H9 (cell line): ENCODE data around the gene ETV6. TPM values are rescaled to one million over a fixed set of nuclear protein-coding genes. Genes with fewer than 3 reads are reported as not detected.

Experiments
- DNase-seq: peaks from one replicate; pipeline ENCODE4 v3.0.0-alpha.2; 2017
- H2AFZ ChIP-seq: one replicate; pipeline ENCODE4 v1.6.1; 2013; ENCODE audit warnings: mild to moderate bottlenecking, low read length, control low read depth, moderate library complexity
- H2AK5ac ChIP-seq: 2 replicates; pipeline ENCODE4 v1.6.1; 2013; ENCODE audit warnings: low read length, control low read depth, mixed read lengths; ENCODE audit not compliant: insufficient read length
- H2BK120ac ChIP-seq: one replicate; pipeline ENCODE4 v1.6.1; 2013; ENCODE audit warnings: low read depth, mild to moderate bottlenecking, low read length, control low read depth, inconsistent platforms; ENCODE audit not compliant: poor library complexity, severe bottlenecking
- H2BK12ac ChIP-seq: 2 replicates; pipeline ENCODE4 v1.6.1; 2013; ENCODE audit warnings: low read length, control low read depth, mixed read lengths, low read depth; ENCODE audit not compliant: insufficient read length
- H2BK15ac ChIP-seq: 2 replicates; pipeline ENCODE4 v1.6.1; 2013; ENCODE audit warnings: low read depth, low read length, control low read depth
- H2BK20ac ChIP-seq: one replicate; pipeline ENCODE4 v1.6.1; 2013; ENCODE audit warnings: low read depth, mild to moderate bottlenecking, low read length, control low read depth, inconsistent platforms; ENCODE audit not compliant: poor library complexity, severe bottlenecking
- H2BK5ac ChIP-seq: 2 replicates; pipeline ENCODE4 v1.6.1; 2013; ENCODE audit warnings: low read length, control low read depth, mixed read lengths; ENCODE audit not compliant: insufficient read length
- H3K14ac ChIP-seq: 2 replicates; pipeline ENCODE4 v1.6.1; 2013; ENCODE audit warnings: low read length, control low read depth; ENCODE audit not compliant: insufficient read depth
- H3K18ac ChIP-seq: 2 replicates; pipeline ENCODE4 v1.6.1; 2013; ENCODE audit warnings: low read depth, mild to moderate bottlenecking, mixed read lengths, low read length, control low read depth; ENCODE audit not compliant: insufficient read length
- H3K23ac ChIP-seq: 2 replicates; pipeline ENCODE4 v1.6.1; 2013; ENCODE audit warnings: low read length, control low read depth, mixed read lengths, low read depth; ENCODE audit not compliant: insufficient read length
- H3K23me2 ChIP-seq: 2 replicates; pipeline ENCODE4 v1.6.1; 2013; ENCODE audit warnings: low read depth, mild to moderate bottlenecking, mixed read lengths, low read length, control low read depth; ENCODE audit not compliant: insufficient read length, poor library complexity, severe bottlenecking
- H3K27ac ChIP-seq: 2 replicates; pipeline ENCODE4 v1.5.1; 2013; ENCODE audit warnings: low read length, control low read depth, mixed read lengths, low read depth; ENCODE audit not compliant: insufficient read length
- H3K27me3 ChIP-seq: 2 replicates; pipeline ENCODE4 v1.6.1; 2013; ENCODE audit warnings: low read length, control low read depth, inconsistent platforms; ENCODE audit not compliant: insufficient read depth
- H3K4ac ChIP-seq: 2 replicates; pipeline ENCODE4 v1.6.1; 2013; ENCODE audit warnings: low read depth, mild to moderate bottlenecking, control low read depth, inconsistent platforms, low read length, moderate library complexity
- H3K4me1 ChIP-seq: 2 replicates; pipeline ENCODE4 v1.6.1; 2013; ENCODE audit warnings: low read length, control low read depth, inconsistent platforms; ENCODE audit not compliant: insufficient read depth
- H3K4me2 ChIP-seq: 2 replicates; pipeline ENCODE4 v1.6.1; 2013; ENCODE audit warnings: low read length, control low read depth, mixed read lengths; ENCODE audit not compliant: insufficient read length, insufficient read depth
- H3K56ac ChIP-seq: 2 replicates; pipeline ENCODE4 v1.6.1; 2013; ENCODE audit warnings: low read depth, mild to moderate bottlenecking, mixed read lengths, low read length, control low read depth; ENCODE audit not compliant: insufficient read length
- H3K79me1 ChIP-seq: 2 replicates; pipeline ENCODE4 v1.6.1; 2013; ENCODE audit warnings: low read depth, mild to moderate bottlenecking, moderate library complexity, low read length, control low read depth, inconsistent platforms; ENCODE audit not compliant: insufficient read depth, poor library complexity, severe bottlenecking
- H3K79me2 ChIP-seq: 2 replicates; pipeline ENCODE4 v1.6.1; 2013; ENCODE audit warnings: low read length, control low read depth, inconsistent platforms; ENCODE audit not compliant: insufficient read depth
- H3K9ac ChIP-seq: 2 replicates; pipeline ENCODE4 v1.6.1; 2013; ENCODE audit warnings: low read length, control low read depth, mixed read lengths; ENCODE audit not compliant: insufficient read length; ENCODE audit errors: extremely low read depth
- H3K9me3 ChIP-seq: one replicate; pipeline ENCODE4 v1.6.1; 2013; ENCODE audit warnings: low read depth, low read length, inconsistent platforms; ENCODE audit not compliant: control insufficient read depth
- H3T11ph ChIP-seq: one replicate; pipeline ENCODE4 v1.6.1; 2013; ENCODE audit warnings: mild to moderate bottlenecking, low read length, control low read depth, inconsistent platforms
- H4K20me1 ChIP-seq: one replicate; pipeline ENCODE4 v1.6.1; 2013; ENCODE audit not compliant: control insufficient read depth, insufficient read length, insufficient read depth
- H4K5ac ChIP-seq: 2 replicates; pipeline ENCODE4 v1.6.1; 2013; ENCODE audit warnings: low read depth, mild to moderate bottlenecking, mixed read lengths, low read length, control low read depth; ENCODE audit not compliant: insufficient read length
- H4K8ac ChIP-seq: replicated peaks from 2 replicates; pipeline ENCODE4 v1.6.1; 2013; ENCODE audit warnings: low read length, control low read depth, mixed read lengths, low read depth; ENCODE audit not compliant: insufficient read length
- H4K91ac ChIP-seq: 2 replicates; pipeline ENCODE4 v1.6.1; 2013; ENCODE audit warnings: low read depth, mild to moderate bottlenecking, moderate library complexity, mixed read lengths, low read length, control low read depth; ENCODE audit not compliant: insufficient read length
- H3K27ac Mint-ChIP-seq, 3 experiments: 2 replicates in 2 of 3; 3 replicates in 1 of 3; pipeline ENCODE4 v1.8.0; 2020 to 2021; ENCODE audit warnings: mixed read lengths in 3 of 3, mild to moderate bottlenecking in 1 of 3, moderate library complexity in 1 of 3
- H3K27me3 Mint-ChIP-seq: 2 replicates; pipeline ENCODE4 v1.8.0; 2021; ENCODE audit warnings: low read depth, mild to moderate bottlenecking, moderate library complexity, mixed read lengths
- H3K36me3 Mint-ChIP-seq, 3 experiments: 2 replicates in 2 of 3; 3 replicates in 1 of 3; pipeline ENCODE4 v1.8.0; 2020 to 2021; ENCODE audit warnings: low read depth in 3 of 3, mixed read lengths in 3 of 3; ENCODE audit not compliant: insufficient read depth in 1 of 3
- H3K4me1 Mint-ChIP-seq, 2 experiments: 2 replicates each; pipeline ENCODE4 v1.8.0; 2020; ENCODE audit warnings: mixed read lengths in 2 of 2
- H3K4me3 Mint-ChIP-seq, 2 experiments: 2 replicates in 1 of 2; 3 replicates in 1 of 2; pipeline ENCODE4 v1.8.0; 2020 to 2021; ENCODE audit warnings: mild to moderate bottlenecking in 2 of 2, mixed read lengths in 2 of 2, moderate library complexity in 1 of 2
- H3K9me3 Mint-ChIP-seq, 2 experiments: 2 replicates in 1 of 2; 3 replicates in 1 of 2; pipeline ENCODE4 v1.8.0; 2020; ENCODE audit warnings: mild to moderate bottlenecking in 2 of 2, mixed read lengths in 2 of 2, moderate library complexity in 1 of 2
- WGBS: extraction: QIAGEN DNeasy Blood & Tissue Kit; methylation state at CpG from one replicate; pipeline ENCODE4 v1.1.7; 2013; ENCODE audit warnings: missing lambda C conversion rate, low lambda C conversion rate, mixed read lengths; ENCODE audit not compliant: insufficient read length; ENCODE audit errors: extremely low coverage; 5-methylcytosine and 5-hydroxymethylcytosine counted together
- total RNA-seq: library from RNA; stranded (reverse); gene quantifications from 2 replicates; pipeline ENCODE4 v1.2.1, GENCODE V29; 2021
- TF ChIP-seq, protein P1 (sequence below): fragments of 200-600 bp; sonication (generic); conservative IDR thresholded peaks from 3 replicates; pipeline ENCODE4 v1.8.0; 2021; ENCODE audit warnings: antibody characterized with exemption, mild to moderate bottlenecking

Gene ETV6
- total RNA-seq, 1 experiment from 2014 or later, result 28.7 TPM

DNA sequence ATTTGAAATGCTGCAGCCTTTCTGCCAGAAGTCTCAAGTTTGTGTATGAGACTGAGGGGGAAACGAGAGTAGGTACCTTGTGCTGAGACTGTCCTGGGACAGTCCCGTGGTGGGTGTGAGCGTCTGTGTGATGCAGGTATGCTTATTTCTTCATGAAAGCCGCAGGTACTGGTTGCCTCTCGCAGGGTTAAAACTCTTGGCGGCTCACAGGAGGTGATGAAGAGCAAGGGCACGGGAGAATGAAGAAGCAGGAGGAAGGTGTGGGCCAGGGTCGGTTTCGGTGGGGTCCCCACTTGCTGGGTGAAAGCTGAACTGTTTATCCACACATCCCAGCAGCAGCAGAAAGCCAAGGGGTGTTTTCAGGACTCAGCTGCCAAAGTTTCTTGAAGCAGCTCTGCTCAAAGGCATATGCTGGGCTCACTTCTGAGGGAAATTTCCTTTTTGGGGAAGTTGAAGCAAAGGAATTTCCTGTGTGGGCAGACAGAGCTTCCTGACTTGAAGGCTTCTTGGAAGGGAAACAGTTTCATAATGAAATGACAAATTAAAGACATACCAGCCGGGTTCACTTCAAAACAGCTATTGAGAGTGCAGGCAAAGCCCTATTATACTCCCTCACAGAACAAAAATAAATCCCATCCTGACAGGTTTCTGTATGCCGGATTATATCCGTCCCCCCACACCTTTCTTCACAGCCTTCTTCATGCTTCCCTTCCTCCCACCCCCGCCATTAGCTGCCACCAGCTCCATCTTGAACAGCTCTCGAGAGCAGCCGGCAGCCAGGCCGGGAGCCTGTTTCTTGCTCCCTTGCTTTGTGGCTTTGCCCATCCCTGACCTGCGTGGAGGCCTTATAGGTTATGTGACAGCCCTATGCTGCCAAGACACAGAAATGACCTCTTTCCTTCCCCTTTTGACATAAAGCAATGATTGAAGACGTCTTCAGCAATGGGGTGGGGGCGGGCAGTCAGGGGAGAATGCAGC is 116.6 kb downstream of the ETV6 start:
- H4K91ac ChIP-seq, result no peak overlapping the region
- no peak overlapping the region for H2BK120ac ChIP-seq
- no peak overlapping the region for H3K4ac ChIP-seq
- no peak overlapping the region for H3K56ac ChIP-seq
- H2AK5ac ChIP-seq, result no peak overlapping the region
- Mint-ChIP-seq H3K4me1 (peaks cover 35 to 55% of the 10 kb centered on the region in 2 experiments), H3K9me3 (no peaks in the 10 kb centered on the region), H3K36me3 (no peaks in the 10 kb centered on the region; a peak in 1 of 7 replicates), H3K4me3 (no peak overlapping the region), H3K27me3 (no peaks in the 10 kb centered on the region), H3K27ac (peak overlapping the region; percentile 69 to 90 (median 84); a peak in 6 of 7 replicates)
- H3K79me1 ChIP-seq, result no peaks in the 10 kb centered on the region
- H3K4me1 ChIP-seq, result peaks cover 6% of the 10 kb centered on the region; the same call in 1 of the 2 replicates
- H2BK5ac ChIP-seq, result no peak overlapping the region
- no peak overlapping the region for H3K9ac ChIP-seq
- no peaks in the 10 kb centered on the region for H3K9me3 ChIP-seq
- H4K5ac ChIP-seq, result no peak overlapping the region
- DNase-seq, result no peak
- no peak overlapping the region for H3T11ph ChIP-seq
- no peak overlapping the region for H3K23ac ChIP-seq
- no peak overlapping the region for H2AFZ ChIP-seq
- no peaks in the 10 kb centered on the region for H3K27me3 ChIP-seq
- no peak overlapping the region for H3K27ac ChIP-seq
- no peak overlapping the region for H3K4me2 ChIP-seq
- no CpG with 5 or more reads among the region's 19 CpGs for WGBS
- TF ChIP-seq, protein P1, sequence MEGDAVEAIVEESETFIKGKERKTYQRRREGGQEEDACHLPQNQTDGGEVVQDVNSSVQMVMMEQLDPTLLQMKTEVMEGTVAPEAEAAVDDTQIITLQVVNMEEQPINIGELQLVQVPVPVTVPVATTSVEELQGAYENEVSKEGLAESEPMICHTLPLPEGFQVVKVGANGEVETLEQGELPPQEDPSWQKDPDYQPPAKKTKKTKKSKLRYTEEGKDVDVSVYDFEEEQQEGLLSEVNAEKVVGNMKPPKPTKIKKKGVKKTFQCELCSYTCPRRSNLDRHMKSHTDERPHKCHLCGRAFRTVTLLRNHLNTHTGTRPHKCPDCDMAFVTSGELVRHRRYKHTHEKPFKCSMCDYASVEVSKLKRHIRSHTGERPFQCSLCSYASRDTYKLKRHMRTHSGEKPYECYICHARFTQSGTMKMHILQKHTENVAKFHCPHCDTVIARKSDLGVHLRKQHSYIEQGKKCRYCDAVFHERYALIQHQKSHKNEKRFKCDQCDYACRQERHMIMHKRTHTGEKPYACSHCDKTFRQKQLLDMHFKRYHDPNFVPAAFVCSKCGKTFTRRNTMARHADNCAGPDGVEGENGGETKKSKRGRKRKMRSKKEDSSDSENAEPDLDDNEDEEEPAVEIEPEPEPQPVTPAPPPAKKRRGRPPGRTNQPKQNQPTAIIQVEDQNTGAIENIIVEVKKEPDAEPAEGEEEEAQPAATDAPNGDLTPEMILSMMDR, result no peak
- H3K18ac ChIP-seq, result no peak overlapping the region
- no peak overlapping the region for H3K14ac ChIP-seq
- H4K8ac ChIP-seq, result no peak overlapping the region
- no peaks in the 10 kb centered on the region for H4K20me1 ChIP-seq
- H2BK12ac ChIP-seq, result no peak overlapping the region
- H3K79me2 ChIP-seq, result no peaks in the 10 kb centered on the region; the same call in 1 of the 2 replicates
- no peaks in the 10 kb centered on the region for H3K23me2 ChIP-seq
- H2BK15ac ChIP-seq, result no peak overlapping the region
- no peak overlapping the region for H2BK20ac ChIP-seq
